Peyer's patch (tissue), 4 donors: ENCODE results near the gene SYNGR1.

Experiments used
- POLR2A ChIP-seq, 2 donors: fragments of 450-650 bp; IDR thresholded peaks; one replicate each; pipeline ENCODE4 v1.5.1; 2017; ENCODE audit warnings: antibody characterized with exemption in 2 of 2, mild to moderate bottlenecking in 2 of 2, moderate library complexity in 2 of 2
- TF ChIP-seq, protein P1 (sequence below), 6 experiments: fragments of 450-650 bp in 4 of 6; fragments of 200-600 bp in 2 of 6; sonication (generic) in 1 of 6; IDR thresholded peaks; one replicate each; pipeline ENCODE4 v1.5.1; 2017 to 2019; ENCODE audit warnings: antibody characterized with exemption in 6 of 6, mild to moderate bottlenecking in 3 of 6, moderate library complexity in 1 of 6

DNA sequence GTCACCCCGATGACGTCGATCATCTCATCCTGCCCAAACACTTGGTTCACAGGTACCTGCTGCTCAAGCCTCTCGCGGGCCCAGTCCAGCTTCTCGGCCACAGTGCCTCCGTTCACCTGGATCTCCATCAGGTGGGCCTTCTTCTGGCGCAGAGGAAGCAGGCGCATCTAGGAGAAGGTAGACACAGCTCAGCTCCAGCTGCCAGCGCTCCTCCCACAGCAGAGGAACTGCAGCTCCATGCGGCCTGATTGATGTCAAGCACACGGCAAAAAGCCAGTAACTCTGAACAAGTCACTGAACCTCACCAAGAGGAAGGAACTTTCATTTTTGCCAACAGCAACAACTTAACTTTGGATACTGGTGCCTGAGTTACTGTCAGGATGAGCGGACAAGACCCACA, 34.4 kb upstream of the SYNGR1 start:
- TF ChIP-seq POLR2A (IDR thresholded peaks at IDR 0.05), result no peak
- TF ChIP-seq, protein P1, sequence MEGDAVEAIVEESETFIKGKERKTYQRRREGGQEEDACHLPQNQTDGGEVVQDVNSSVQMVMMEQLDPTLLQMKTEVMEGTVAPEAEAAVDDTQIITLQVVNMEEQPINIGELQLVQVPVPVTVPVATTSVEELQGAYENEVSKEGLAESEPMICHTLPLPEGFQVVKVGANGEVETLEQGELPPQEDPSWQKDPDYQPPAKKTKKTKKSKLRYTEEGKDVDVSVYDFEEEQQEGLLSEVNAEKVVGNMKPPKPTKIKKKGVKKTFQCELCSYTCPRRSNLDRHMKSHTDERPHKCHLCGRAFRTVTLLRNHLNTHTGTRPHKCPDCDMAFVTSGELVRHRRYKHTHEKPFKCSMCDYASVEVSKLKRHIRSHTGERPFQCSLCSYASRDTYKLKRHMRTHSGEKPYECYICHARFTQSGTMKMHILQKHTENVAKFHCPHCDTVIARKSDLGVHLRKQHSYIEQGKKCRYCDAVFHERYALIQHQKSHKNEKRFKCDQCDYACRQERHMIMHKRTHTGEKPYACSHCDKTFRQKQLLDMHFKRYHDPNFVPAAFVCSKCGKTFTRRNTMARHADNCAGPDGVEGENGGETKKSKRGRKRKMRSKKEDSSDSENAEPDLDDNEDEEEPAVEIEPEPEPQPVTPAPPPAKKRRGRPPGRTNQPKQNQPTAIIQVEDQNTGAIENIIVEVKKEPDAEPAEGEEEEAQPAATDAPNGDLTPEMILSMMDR (IDR thresholded peaks at IDR 0.05), result no peak
